GM12801 (cell line): ENCODE measurements around the gene VARS1.

Experiments used
- TF ChIP-seq, protein P1 (sequence below): IDR thresholded peaks from one replicate; pipeline ENCODE4 v1.5.1; 2011; ENCODE audit warnings: control low read depth; ENCODE audit not compliant: insufficient read length; ENCODE audit errors: extremely low read depth

VARS1 gene

DNA sequence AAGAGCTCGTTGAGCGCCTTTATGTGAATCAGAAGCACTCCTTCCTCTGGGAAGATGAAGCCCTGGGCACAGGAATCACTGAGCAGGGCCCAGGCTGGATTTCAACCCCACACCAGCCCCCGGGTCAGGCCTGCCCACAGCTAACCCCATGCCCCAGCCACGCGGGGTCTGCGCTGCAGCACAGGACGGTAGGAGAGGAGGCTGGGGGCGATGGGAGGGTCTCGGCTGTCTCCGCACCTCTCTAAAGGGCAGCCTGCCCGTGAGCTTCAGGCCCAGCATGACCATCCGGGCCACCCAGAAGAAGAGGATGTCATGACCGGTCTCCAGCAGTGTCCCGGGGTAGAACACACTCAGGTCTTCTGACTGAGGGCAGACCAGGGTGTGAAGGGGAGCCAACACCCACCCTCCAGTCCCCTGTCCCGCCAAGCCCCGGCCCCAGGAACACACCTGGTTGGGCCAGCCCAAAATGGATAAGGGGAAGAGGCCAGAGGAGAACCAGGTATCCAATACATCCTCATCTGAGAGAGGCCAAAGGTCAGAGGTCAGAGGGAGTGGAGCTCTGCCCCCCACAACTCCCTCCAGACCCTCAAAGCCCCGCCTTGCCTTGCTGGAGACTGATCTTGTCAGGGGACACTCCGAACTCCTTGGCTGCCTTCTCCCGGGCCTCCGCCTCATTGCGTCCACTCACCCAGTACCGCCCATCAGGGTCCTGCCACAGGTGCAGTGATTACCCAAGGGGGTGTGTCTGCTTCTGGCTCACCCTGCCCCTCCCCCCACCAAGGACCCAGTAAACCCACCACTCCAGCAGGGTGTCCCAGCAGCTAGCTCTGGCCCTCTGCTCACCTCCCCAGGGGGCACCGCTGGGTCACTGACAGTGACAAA is 14.1 kb downstream of the VARS1 start:
- TF ChIP-seq, protein P1, sequence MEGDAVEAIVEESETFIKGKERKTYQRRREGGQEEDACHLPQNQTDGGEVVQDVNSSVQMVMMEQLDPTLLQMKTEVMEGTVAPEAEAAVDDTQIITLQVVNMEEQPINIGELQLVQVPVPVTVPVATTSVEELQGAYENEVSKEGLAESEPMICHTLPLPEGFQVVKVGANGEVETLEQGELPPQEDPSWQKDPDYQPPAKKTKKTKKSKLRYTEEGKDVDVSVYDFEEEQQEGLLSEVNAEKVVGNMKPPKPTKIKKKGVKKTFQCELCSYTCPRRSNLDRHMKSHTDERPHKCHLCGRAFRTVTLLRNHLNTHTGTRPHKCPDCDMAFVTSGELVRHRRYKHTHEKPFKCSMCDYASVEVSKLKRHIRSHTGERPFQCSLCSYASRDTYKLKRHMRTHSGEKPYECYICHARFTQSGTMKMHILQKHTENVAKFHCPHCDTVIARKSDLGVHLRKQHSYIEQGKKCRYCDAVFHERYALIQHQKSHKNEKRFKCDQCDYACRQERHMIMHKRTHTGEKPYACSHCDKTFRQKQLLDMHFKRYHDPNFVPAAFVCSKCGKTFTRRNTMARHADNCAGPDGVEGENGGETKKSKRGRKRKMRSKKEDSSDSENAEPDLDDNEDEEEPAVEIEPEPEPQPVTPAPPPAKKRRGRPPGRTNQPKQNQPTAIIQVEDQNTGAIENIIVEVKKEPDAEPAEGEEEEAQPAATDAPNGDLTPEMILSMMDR: no peak

DNA sequence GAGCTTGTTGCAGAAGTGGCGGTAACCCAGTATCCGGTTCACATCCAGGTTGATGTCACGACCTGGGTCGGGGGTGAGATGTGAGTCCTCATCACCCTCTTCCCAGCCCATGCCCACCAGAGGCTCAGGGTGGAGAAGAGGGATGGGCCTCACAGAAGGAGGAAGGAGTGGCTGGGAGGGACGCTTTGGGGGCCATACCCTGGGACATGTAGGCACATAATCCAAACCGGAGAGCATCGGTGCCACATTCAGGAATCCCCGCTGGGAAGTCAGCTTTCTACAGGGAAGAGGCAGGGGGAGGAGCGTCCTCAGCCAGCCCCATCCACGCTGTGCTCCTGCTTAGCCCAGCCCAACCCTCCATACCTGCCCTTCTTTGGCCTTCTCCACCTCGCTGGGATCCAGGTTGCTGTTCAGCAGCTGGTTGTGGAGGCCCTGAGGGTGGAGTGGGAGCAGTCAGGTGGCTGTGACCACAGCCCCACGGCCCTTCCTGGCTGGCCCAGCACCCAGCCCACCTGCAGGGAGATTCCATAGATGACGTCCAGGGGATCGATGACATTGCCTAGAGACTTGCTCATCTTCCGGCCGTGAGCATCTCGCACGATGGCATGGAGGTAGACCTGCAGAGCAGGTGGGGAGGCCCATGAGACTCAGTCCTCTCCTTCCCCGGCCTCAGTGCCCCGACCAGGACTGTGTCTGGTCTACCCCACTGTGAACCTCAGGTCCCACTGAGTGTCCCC is 14.9 kb downstream of the VARS1 start:
- TF ChIP-seq, protein P1: no peak

DNA sequence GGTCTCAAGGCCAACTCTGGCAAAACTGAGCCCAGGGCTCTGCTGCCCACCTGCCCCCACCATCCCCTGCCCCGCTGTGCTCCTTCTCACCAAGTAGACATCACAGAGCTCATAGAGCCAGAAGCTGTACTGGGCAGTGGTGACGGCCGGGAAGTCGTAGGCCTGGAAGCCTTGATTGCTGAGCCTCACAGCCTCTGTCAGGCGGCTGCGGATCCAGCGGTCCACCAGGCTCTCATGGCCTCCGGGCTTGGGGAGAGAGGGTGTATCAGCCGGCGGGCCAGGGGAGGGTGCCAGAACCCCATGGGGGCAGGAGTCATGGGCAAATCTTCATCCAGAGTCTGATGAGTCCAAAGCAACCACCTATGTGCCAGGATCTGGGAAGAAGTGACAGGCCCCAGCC is 15.6 kb downstream of the VARS1 start:
- TF ChIP-seq, protein P1: no peak

DNA sequence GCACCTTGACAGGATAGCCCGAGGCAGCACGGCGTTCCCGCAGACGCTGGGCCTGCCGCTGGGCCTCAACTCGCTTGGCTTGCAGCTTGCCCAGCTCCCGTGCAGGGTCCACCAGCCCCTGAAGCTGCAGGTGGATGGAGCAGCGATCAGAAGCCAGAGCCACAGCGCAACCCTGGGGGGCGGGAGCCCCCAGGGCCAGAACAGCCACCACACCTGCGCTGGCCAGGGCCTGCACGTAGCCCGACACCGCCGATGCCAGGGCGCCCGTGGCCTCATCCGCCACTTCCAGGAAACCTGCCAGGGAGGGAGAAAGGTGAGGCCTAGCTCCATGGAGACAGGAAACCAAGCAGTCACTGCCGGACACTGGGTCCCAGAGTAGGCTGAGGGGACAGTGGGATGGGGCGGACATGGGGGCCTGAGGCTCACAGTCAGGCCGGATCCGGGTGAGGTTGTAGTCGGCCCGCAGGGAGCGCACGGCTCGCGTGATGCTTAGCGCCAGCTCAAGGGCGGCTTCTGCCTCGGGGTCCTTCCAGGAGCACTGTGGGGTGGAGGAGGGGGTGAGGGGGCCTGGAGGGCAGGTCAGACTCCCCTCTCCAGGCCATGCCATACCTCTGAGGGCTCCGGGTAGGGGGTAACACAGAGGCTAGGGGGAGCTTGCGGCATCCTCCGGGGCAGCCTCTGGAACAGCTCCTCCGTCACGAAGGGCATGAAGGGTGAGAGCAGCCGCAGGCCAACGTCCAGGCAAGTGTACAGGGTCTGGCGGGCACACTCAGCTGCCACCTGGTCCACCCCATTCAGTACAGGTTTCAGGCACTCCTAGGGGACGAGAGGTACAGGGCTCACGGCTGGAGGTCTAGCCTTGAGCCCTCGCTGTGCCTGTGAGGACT is 16.3 kb downstream of the VARS1 start:
- TF ChIP-seq, protein P1: no peak

DNA sequence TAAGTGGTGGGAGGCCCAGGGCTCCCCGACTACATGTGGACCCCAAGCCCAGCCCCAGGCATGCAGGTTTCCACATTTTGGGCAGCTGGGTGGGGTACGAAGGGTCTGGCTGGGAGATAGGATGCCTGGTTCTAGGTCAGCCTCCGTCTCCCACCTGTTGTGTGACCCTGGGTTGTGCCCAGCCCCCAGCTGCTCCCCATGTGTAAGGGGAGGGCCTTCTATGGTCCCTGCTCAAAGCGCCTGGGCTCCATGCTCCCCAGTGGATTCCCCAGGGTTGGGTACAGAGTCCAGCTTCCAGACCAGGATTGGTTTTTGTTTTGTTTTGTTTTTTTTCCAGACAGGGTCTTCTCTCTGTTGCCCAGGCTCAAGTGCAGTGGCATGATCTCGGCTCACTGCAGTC is 17.4 kb downstream of the VARS1 start:
- TF ChIP-seq, protein P1: no peak

DNA sequence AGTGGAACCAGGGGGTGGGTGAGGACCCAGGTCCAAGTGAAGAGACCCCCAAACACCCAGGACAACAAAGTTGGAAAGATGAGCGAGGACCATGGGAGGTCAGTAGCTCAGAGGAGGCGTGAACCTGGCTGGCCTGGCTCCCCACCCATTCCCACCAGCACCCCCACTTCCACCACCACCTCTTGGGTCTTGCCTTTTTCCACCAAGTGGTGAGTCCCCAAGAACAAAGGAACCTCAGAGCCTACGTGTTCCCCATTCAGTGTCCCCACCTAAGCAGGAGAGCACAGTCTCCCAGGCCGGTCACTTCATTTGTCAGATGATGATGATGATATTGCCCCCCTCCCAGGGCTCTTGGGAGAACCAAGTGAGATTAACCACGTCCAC is 17.9 kb downstream of the VARS1 start:
- TF ChIP-seq, protein P1: no peak
